Esophagus (tissue), 2 donors: ENCODE data around the gene PGLYRP1. TPM values are rescaled to one million over a fixed set of nuclear protein-coding genes. Genes with fewer than 3 reads are reported as not detected.

Experiments
- H3K27ac ChIP-seq, 2 donors: one replicate each; pipeline ENCODE4 v1.5.1; 2013; ENCODE audit warnings: low read depth in 2 of 2, mild to moderate bottlenecking in 2 of 2, inconsistent platforms in 1 of 2, low read length in 1 of 2, moderate library complexity in 1 of 2
- H3K27me3 ChIP-seq, 2 donors: one replicate each; pipeline ENCODE4 v1.6.1; 2013; ENCODE audit warnings: low read length in 2 of 2, control low read depth in 1 of 2, mild to moderate bottlenecking in 1 of 2; ENCODE audit not compliant: insufficient read depth in 2 of 2, control insufficient read depth in 1 of 2
- H3K36me3 ChIP-seq, 2 donors: one replicate each; pipeline ENCODE4 v1.6.1; 2013; ENCODE audit warnings: low read length in 1 of 2; ENCODE audit not compliant: control insufficient read depth in 2 of 2, insufficient read depth in 2 of 2
- H3K4me1 ChIP-seq, 2 donors: one replicate each; pipeline ENCODE4 v1.6.1; 2013; ENCODE audit warnings: low read length in 1 of 2; ENCODE audit not compliant: control insufficient read depth in 2 of 2, insufficient read depth in 2 of 2
- H3K4me3 ChIP-seq, 2 donors: one replicate each; pipeline ENCODE4 v1.5.1; 2013; ENCODE audit warnings: low read length in 2 of 2, mild to moderate bottlenecking in 2 of 2, low read depth in 1 of 2, moderate library complexity in 1 of 2
- H3K9me3 ChIP-seq, 2 donors: one replicate each; pipeline ENCODE4 v1.6.1; 2013; ENCODE audit warnings: mild to moderate bottlenecking in 2 of 2, low read depth in 1 of 2, low read length in 1 of 2, moderate library complexity in 1 of 2; ENCODE audit not compliant: control insufficient read depth in 2 of 2, insufficient read depth in 1 of 2
- WGBS, 2 donors: extraction: QIAGEN DNeasy Blood & Tissue Kit; methylation state at CpG; one replicate each; pipeline ENCODE4 v1.1.7; 2013; 5-methylcytosine and 5-hydroxymethylcytosine counted together
- polyA plus RNA-seq, 2 donors: library from polyadenylated mRNA; stranded (reverse); fragments of 200-250 nt; gene quantifications; one replicate each; pipeline ENCODE4 v1.2.3, GENCODE V29; 2013
- donor health status: healthy with polysubstance abuse.
- donor health status: Bipolar disorder and iron deficiency.

PGLYRP1 gene
- polyA plus RNA-seq, 2 donors = not detected

DNA sequence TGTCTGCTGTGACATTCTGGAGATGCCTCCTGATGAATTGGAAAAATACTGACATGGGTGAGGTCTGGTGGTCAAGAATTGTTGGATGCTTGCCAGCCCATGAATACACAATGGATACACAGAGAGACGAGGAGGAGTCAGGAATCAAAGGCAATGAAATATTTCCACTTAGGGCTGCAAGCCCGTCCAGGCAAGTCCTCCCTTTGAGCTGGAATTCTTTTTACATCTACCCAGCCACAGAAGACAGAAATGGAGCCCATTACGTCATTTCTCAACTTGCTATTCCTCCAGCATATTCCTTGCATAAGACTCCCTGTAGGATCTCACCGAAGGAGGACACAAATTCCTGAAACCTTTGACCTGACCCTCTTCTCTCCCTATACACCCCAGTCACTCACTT is 33.7 kb upstream of the PGLYRP1 start:
- Histone ChIP-seq H3K36me3 (no peaks in the 10 kb centered on the region), H3K4me3 (no peak overlapping the region), H3K9me3 (no peaks in the 10 kb centered on the region), H3K4me1 (no peaks in the 10 kb centered on the region), H3K27ac (no peak overlapping the region), H3K27me3 (no peaks in the 10 kb centered on the region)
- 28 to 40% methylated on average over 4 of the region's 4 CpGs for WGBS, 2 donors

DNA sequence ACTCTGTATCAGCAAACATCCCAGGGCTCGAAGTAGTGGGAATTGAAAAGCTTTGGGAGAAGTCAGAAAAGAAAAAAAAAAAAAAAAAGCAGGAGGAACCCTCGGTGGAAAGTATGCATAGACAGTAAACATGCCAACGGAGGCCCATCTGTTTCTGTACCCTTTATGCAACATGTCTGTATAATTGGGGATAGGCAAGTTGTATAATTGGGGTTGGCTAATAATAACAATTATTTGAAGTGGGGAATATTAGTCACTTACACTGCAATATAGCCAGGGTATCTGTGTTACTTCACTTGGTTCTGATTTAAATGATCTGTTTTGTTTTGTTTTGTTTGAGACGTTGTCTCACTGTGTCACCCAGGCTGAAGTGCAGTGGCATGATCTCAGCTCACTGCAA is 30.0 kb upstream of the PGLYRP1 start:
- Histone ChIP-seq H3K4me3 (no peak overlapping the region), H3K4me1 (no peaks in the 10 kb centered on the region), H3K9me3 (no peaks in the 10 kb centered on the region), H3K27me3 (peaks cover 0 to 3% of the 10 kb centered on the region in 2 donors), H3K36me3 (no peaks in the 10 kb centered on the region), H3K27ac (no peak overlapping the region)
- WGBS, 2 donors = 57 to 62% methylated on average over 4 of the region's 4 CpGs

DNA sequence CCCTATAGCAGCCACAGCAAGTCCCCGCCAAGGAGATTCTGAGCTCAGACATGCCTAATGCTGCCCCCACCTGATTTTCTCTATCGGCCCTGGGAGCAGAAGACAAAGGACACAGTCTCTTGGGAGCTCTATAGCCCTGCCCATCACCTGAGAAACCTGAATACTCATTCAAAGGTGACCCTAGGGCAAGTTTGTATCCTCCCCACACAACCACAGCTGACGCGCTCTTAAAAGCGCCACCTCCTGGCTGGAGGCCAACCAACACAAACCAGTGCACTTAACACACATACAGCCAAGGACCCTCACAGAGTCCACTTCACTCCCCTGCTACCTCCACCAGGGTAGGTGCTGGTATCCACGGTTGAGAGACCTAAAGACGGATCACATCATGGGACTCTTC is 26.7 kb upstream of the PGLYRP1 start:
- Histone ChIP-seq H3K36me3 (no peaks in the 10 kb centered on the region), H3K4me1 (no peaks in the 10 kb centered on the region), H3K27ac (no peak overlapping the region), H3K4me3 (no peak overlapping the region), H3K27me3 (peaks cover 0 to 3% of the 10 kb centered on the region in 2 donors), H3K9me3 (no peaks in the 10 kb centered on the region)
- 32 to 38% methylated on average over 7 of the region's 7 CpGs for WGBS, 2 donors

DNA sequence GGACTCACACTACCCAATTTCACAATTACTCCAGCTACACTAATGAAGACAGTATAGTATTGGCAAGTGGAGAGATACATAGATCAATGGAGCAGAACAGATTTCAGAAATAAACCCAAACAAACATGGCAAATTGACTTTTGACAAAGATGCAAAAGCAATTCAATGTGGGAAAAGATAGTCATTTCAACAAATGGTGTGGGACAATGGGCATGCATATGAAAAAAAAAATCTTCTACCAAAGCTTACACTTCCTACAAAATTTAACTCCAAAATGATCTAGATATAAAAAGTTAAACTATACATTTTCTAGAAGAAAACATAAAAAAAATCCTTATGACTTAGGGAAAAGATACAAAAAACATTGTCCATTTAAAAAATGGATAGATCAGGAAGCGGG is 20.7 kb upstream of the PGLYRP1 start:
- WGBS, 2 donors = 97 to 98% methylated on average over 1 of the region's 1 CpG
- no peaks in the 10 kb centered on the region for H3K4me1 ChIP-seq
- no peaks in the 10 kb centered on the region for H3K36me3 ChIP-seq
- H3K27me3 ChIP-seq = no peaks in the 10 kb centered on the region
- H3K4me3 ChIP-seq = no peak overlapping the region
- no peak overlapping the region for H3K27ac ChIP-seq
- no peaks in the 10 kb centered on the region for H3K9me3 ChIP-seq

DNA sequence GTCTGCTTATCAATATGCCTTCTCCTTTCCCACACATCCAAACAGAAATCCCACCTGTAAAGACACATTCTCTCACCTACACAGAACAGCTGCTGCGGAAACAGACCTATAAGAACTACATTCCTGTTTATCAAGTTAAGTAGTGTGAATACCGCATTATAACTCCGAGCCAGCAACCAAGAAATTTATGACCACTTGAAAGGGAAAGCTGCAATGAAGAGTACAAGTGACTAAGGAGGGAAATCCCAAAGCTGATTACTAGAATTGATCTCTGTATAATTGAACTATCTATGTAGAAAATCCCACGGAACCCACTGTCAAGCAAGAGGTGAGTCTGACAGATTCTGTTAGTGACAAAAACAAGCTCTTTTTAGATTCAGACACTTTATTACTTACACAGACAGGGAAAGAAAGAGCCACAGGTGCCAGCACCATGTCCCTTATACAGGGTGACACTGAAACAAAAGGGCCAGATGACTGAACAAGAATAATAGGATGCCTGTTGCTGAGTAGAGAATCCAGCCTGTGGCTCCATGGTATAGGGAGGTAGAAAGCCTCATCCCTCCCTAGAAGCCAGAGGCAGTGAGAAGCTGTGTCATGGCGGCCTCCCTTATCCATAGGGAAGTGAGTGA is 19.5 kb upstream of the PGLYRP1 start:
- no peaks in the 10 kb centered on the region for H3K4me1 ChIP-seq
- 60 to 62% methylated on average over 5 of the region's 5 CpGs for WGBS, 2 donors
- H3K27me3 ChIP-seq = no peaks in the 10 kb centered on the region
- H3K27ac ChIP-seq = no peak overlapping the region
- H3K36me3 ChIP-seq = no peaks in the 10 kb centered on the region
- no peak overlapping the region for H3K4me3 ChIP-seq
- H3K9me3 ChIP-seq = no peaks in the 10 kb centered on the region

DNA sequence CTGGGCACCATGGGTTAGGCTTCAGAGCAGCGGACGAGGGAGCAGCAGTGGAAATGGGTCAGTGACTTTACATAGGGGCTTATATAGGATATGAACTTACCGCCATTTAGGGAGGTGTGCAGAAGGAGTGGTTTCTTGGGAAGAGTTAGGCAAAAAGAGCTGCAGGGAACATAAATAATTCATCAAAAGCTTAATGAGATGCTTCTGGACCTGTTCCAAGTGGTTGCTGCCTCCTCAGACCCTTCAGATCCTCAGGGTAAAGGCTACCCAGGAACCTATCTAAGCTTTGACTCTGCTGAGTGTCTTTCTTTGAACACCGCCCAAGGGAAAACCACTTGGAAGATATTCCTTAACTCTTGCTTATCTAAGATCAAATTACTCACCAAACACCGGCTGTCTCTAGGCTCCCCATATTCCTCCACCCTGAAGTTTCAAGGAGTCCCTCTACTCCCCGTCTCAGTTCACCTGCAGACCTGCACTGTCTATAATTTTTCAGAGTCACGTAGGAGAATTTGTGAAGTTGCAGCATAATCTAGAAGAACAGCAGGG is 18.2 kb upstream of the PGLYRP1 start, which contains the start of gene IGFL4:
IGFL4 (minus strand) TSS at position 51 of the 549 bp plus-strand sequence; CDS start at position 11, 40 bp downstream.
- Histone ChIP-seq H3K4me3 (no peak within 1 kb of the TSS), H3K4me1 (no peaks in the 10 kb centered on the region), H3K27me3 (no peaks in the 10 kb centered on the region), H3K9me3 (no peaks in the 10 kb centered on the region), H3K27ac (no peak within 1 kb of the TSS), H3K36me3 (no peaks in the 10 kb centered on the region)
- 40 to 41% methylated on average over 7 of the region's 7 CpGs for WGBS, 2 donors

DNA sequence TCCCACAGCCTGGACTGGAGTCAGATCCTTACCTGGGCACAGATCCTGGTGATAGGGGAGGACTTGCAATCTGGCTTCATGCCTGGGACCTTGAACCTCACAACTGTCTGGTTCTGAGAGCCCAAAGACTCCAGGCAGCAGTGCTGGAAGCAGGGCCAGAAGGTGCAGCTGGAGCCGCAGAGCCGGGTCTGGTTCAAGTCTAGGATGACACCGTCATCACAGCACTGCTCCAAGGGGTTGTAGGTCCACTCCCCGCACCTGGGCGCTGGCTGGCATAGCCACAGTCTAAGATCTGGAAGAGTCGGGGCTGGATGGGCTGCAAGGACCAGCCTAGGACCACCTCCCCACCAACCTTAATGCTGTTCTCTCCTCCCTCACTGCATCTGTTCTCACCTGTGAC is 17.3 kb upstream of the PGLYRP1 start:
- no peak overlapping the region for H3K4me3 ChIP-seq
- H3K4me1 ChIP-seq = no peaks in the 10 kb centered on the region
- H3K9me3 ChIP-seq = no peaks in the 10 kb centered on the region
- H3K27me3 ChIP-seq = no peaks in the 10 kb centered on the region
- H3K27ac ChIP-seq = no peak overlapping the region
- WGBS, 2 donors = 72 to 88% methylated on average over 6 of the region's 6 CpGs
- H3K36me3 ChIP-seq = no peaks in the 10 kb centered on the region

DNA sequence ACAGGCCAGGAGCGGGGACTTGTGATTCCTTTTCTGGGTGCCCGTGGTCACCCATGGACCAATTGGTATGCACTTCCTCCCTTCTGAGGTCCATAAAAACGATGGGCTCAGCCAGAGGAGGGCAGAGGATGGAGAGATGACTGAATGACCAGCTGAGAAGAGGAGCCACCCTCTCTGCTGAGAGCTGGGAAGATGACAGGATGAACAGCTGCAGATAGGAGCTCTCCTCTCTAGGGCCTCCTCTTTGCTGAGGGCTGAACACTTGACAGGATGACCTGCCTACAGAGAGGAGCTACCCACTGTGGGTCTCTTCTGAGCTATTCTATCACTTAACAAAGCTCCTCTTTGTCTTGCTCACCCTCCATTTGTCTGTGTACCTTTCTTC is 13.9 kb upstream of the PGLYRP1 start:
- WGBS, 2 donors = 63 to 72% methylated on average over 3 of the region's 3 CpGs
- Histone ChIP-seq H3K36me3 (no peaks in the 10 kb centered on the region), H3K27ac (no peak overlapping the region), H3K4me3 (no peak overlapping the region), H3K27me3 (no peaks in the 10 kb centered on the region), H3K4me1 (no peaks in the 10 kb centered on the region), H3K9me3 (no peaks in the 10 kb centered on the region)

DNA sequence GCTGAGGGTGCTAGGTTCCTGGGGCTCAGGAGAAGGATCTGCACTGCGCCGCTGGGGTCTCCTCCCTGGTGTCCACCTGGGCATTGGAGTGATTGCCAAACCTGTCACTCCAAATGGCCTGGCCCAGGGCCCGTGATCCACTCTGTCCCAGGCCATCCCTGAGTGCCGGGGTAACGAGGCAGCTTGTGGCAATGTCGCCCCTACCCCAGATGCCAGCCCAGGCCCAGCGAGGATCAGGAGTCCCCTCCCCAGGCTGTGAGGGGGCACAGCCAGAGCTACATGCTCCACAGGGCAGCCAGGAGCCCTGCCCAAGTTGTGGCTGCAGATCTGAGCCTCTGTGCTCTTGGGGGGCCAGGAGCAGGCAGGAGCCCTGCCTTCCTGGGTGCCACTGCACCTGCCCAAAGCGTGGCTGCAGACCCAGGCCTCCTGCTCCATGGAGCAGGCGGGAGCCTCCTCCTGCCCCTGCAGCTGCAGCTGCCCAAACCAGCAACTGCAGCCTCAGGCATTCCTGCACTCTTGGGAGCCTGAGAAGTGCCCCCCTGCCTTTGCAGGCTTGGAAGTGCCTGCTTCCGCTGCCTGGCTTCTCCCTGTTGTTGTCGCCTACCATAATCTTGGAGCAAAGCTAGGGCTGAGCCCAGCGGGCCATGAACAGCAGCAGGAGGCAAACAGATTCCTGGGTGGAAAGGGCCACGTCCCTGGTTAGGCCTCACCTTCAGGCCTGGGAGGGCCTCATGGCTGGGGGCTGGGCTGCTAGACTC is 13.3 kb upstream of the PGLYRP1 start:
- Histone ChIP-seq H3K27me3 (no peaks in the 10 kb centered on the region), H3K4me3 (no peak overlapping the region), H3K4me1 (no peaks in the 10 kb centered on the region), H3K27ac (no peak overlapping the region), H3K36me3 (no peaks in the 10 kb centered on the region), H3K9me3 (no peaks in the 10 kb centered on the region)
- WGBS, 2 donors = 83 to 85% methylated on average over 13 of the region's 13 CpGs
